ENCODE data around the gene NALCN. TPM values are rescaled to one million over a fixed set of nuclear protein-coding genes. Genes with fewer than 3 reads are reported as not detected.

NALCN gene
- total and polyA plus RNA-seq, 4 donors: 0.09 to 0.92 (median 0.18) TPM

DNA sequence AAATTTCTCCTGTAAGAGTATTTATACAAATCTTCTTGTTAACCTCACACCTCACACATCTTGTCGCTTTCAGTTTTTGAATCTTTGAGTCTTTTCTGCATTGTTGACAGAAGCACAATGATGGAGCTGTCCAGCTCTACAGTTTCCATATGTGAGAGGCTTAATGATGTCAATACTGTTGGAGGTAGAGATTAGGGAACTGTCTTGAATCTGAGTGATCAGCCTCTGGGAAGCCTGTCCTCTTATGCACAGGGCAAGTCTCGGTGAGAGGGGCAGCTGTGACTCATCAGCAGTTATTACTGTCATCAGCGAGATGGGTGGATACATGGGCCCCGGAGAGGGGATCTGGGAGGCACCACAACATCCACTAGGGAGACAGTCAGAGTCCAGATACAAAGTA is 31.5 kb upstream of the NALCN start:
- H3K27ac ChIP-seq (ENCODE audit: low read depth in 1 of 2, low read length in 2 of 2): no peak overlapping the region
- DNase-seq (ENCODE audit: low spot score): no peak
- peaks cover 0 to 3% (median 0%) of the 10 kb centered on the region in 4 donors for H3K27me3 ChIP-seq (ENCODE audit: control insufficient read depth in 4 of 4, insufficient read depth in 4 of 4, low read length in 3 of 4)
- no peaks in the 10 kb centered on the region for H3K36me3 ChIP-seq (ENCODE audit: control insufficient read depth in 4 of 4, insufficient read depth in 3 of 4, low read depth in 1 of 4, low read length in 3 of 4)
- H3K4me3 ChIP-seq (ENCODE audit: low read depth in 1 of 3, low read length in 3 of 3): no peak overlapping the region
- TF ChIP-seq FOXA2 (IDR thresholded peaks at IDR 0.05) (no peak), NR2F2 (IDR thresholded peaks at IDR 0.05) (no peak), TAF1 (conservative IDR thresholded peaks at IDR 0.05) (no peak), HNF4A (conservative IDR thresholded peaks at IDR 0.05) (no peak), YY1 (IDR thresholded peaks at IDR 0.05) (no peak), HNF4G (IDR thresholded peaks at IDR 0.05) (no peak), SP1 (IDR thresholded peaks at IDR 0.05) (no peak), JUND (IDR thresholded peaks at IDR 0.05) (no peak), GABPA (IDR thresholded peaks at IDR 0.05 in 1 of 2, conservative IDR thresholded peaks at IDR 0.05 in 1 of 2) (no peak), RAD21 (IDR thresholded peaks at IDR 0.05) (no peak), FOXA1 (IDR thresholded peaks at IDR 0.05) (no peak), RXRA (IDR thresholded peaks at IDR 0.05) (no peak)
- TF ChIP-seq, protein P1, sequence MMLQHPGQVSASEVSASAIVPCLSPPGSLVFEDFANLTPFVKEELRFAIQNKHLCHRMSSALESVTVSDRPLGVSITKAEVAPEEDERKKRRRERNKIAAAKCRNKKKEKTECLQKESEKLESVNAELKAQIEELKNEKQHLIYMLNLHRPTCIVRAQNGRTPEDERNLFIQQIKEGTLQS (IDR thresholded peaks at IDR 0.05): no peak
- TF ChIP-seq, protein P2, sequence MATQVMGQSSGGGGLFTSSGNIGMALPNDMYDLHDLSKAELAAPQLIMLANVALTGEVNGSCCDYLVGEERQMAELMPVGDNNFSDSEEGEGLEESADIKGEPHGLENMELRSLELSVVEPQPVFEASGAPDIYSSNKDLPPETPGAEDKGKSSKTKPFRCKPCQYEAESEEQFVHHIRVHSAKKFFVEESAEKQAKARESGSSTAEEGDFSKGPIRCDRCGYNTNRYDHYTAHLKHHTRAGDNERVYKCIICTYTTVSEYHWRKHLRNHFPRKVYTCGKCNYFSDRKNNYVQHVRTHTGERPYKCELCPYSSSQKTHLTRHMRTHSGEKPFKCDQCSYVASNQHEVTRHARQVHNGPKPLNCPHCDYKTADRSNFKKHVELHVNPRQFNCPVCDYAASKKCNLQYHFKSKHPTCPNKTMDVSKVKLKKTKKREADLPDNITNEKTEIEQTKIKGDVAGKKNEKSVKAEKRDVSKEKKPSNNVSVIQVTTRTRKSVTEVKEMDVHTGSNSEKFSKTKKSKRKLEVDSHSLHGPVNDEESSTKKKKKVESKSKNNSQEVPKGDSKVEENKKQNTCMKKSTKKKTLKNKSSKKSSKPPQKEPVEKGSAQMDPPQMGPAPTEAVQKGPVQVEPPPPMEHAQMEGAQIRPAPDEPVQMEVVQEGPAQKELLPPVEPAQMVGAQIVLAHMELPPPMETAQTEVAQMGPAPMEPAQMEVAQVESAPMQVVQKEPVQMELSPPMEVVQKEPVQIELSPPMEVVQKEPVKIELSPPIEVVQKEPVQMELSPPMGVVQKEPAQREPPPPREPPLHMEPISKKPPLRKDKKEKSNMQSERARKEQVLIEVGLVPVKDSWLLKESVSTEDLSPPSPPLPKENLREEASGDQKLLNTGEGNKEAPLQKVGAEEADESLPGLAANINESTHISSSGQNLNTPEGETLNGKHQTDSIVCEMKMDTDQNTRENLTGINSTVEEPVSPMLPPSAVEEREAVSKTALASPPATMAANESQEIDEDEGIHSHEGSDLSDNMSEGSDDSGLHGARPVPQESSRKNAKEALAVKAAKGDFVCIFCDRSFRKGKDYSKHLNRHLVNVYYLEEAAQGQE (IDR thresholded peaks at IDR 0.05): no peak
- TF ChIP-seq, protein P3, sequence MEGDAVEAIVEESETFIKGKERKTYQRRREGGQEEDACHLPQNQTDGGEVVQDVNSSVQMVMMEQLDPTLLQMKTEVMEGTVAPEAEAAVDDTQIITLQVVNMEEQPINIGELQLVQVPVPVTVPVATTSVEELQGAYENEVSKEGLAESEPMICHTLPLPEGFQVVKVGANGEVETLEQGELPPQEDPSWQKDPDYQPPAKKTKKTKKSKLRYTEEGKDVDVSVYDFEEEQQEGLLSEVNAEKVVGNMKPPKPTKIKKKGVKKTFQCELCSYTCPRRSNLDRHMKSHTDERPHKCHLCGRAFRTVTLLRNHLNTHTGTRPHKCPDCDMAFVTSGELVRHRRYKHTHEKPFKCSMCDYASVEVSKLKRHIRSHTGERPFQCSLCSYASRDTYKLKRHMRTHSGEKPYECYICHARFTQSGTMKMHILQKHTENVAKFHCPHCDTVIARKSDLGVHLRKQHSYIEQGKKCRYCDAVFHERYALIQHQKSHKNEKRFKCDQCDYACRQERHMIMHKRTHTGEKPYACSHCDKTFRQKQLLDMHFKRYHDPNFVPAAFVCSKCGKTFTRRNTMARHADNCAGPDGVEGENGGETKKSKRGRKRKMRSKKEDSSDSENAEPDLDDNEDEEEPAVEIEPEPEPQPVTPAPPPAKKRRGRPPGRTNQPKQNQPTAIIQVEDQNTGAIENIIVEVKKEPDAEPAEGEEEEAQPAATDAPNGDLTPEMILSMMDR (IDR thresholded peaks at IDR 0.05; ENCODE audit: low read depth, low read length, missing input control): no peak
- TF ChIP-seq, protein P4, sequence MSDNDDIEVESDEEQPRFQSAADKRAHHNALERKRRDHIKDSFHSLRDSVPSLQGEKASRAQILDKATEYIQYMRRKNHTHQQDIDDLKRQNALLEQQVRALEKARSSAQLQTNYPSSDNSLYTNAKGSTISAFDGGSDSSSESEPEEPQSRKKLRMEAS (IDR thresholded peaks at IDR 0.05): no peak
- TF ChIP-seq, protein P5, sequence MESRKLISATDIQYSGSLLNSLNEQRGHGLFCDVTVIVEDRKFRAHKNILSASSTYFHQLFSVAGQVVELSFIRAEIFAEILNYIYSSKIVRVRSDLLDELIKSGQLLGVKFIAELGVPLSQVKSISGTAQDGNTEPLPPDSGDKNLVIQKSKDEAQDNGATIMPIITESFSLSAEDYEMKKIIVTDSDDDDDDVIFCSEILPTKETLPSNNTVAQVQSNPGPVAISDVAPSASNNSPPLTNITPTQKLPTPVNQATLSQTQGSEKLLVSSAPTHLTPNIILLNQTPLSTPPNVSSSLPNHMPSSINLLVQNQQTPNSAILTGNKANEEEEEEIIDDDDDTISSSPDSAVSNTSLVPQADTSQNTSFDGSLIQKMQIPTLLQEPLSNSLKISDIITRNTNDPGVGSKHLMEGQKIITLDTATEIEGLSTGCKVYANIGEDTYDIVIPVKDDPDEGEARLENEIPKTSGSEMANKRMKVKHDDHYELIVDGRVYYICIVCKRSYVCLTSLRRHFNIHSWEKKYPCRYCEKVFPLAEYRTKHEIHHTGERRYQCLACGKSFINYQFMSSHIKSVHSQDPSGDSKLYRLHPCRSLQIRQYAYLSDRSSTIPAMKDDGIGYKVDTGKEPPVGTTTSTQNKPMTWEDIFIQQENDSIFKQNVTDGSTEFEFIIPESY (IDR thresholded peaks at IDR 0.05): no peak
- no peaks in the 10 kb centered on the region for H3K9me3 ChIP-seq (ENCODE audit: control insufficient read depth in 4 of 4, low read length in 3 of 4)
- WGBS: 68% methylated on average over 4 of the region's 4 CpGs
- no peak overlapping the region for H3K9ac ChIP-seq (ENCODE audit: low read depth in 1 of 2, low read length in 2 of 2)
- no peaks in the 10 kb centered on the region for H3K4me1 ChIP-seq (ENCODE audit: control insufficient read depth in 4 of 4, insufficient read depth in 4 of 4, low read length in 3 of 4)

DNA sequence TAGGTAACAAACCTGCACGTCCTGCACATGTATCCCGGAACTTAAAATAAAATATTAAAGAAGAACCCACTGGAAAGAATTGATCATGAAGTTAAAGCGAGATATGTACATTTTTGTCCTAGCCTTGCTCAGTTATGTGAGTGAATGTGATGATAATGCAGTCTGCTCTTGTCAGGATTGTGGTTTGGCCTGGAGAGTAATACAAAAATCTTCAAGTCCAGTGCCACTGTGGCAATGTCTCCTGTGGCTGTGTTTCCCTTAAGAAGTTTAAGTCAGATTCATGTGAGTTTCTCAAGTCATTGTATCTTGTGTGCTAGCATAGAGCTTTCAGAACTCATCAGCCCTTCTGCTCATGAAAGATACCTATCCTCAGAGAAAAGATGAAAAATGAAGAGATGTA is 18.2 kb upstream of the NALCN start:
- peaks cover 0 to 16% (median 0%) of the 10 kb centered on the region in 4 donors for H3K27me3 ChIP-seq (ENCODE audit: control insufficient read depth in 4 of 4, insufficient read depth in 4 of 4, low read length in 3 of 4)
- DNase-seq (ENCODE audit: low spot score): no peak
- H3K36me3 ChIP-seq (ENCODE audit: control insufficient read depth in 4 of 4, insufficient read depth in 3 of 4, low read depth in 1 of 4, low read length in 3 of 4): no peaks in the 10 kb centered on the region
- 73% methylated on average over 3 of the region's 3 CpGs for WGBS
- TF ChIP-seq HNF4A (conservative IDR thresholded peaks at IDR 0.05) (no peak), EGR1 (IDR thresholded peaks at IDR 0.05; ENCODE audit: low read depth in 2 of 2) (no peak), HNF4G (IDR thresholded peaks at IDR 0.05) (no peak)
- no peak overlapping the region for H3K27ac ChIP-seq (ENCODE audit: low read depth in 1 of 2, low read length in 2 of 2)
- no peaks in the 10 kb centered on the region for H3K4me1 ChIP-seq (ENCODE audit: control insufficient read depth in 4 of 4, insufficient read depth in 4 of 4, low read length in 3 of 4)
- H3K4me3 ChIP-seq (ENCODE audit: low read depth in 1 of 3, low read length in 3 of 3): no peak overlapping the region
- no peaks in the 10 kb centered on the region for H3K9me3 ChIP-seq (ENCODE audit: control insufficient read depth in 4 of 4, low read length in 3 of 4)
- H3K9ac ChIP-seq (ENCODE audit: low read depth in 1 of 2, low read length in 2 of 2): no peak overlapping the region

All from liver (tissue), 9 donors.